Measurements from ENCODE around the gene EHBP1. TPM values are rescaled to one million over a fixed set of nuclear protein-coding genes. Genes with fewer than 3 reads are reported as not detected.
A peak's percentile ranks its signal among the peaks of the same experiment; 100 is the strongest.

Gene EHBP1
- total and polyA plus RNA-seq, 2 experiments from 2014 or later: 11.7 to 30.8 TPM

DNA sequence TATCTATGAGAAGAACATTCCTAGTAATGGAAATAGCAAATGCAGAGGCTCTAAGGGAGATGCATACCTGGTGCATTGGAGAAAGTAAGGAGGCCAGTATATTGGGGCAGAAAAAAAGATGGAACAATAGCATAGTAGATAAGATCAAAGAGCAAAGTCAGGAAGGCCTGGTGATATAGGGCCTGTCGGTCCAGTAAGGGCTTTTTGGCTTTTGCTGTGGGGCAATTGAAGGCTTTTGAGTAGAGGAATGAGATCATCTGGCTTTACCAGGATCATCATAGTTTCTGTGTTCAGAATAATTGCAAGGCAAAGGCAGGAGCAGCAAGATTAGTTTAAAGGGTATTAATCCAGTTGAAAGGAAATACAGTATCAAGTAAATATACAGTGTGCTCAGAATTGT lies 111.8 kb downstream of the EHBP1 start:
- Histone ChIP-seq H3K36me3 (no peaks in the 10 kb centered on the region), H3K4me1 (ENCODE audit: low read depth) (no peaks in the 10 kb centered on the region), H3K27ac (no peak overlapping the region), H3K9me3 (ENCODE audit: low read depth) (no peaks in the 10 kb centered on the region), H3K4me3 (no peak overlapping the region), H3K27me3 (no peaks in the 10 kb centered on the region)
- DNase-seq (ENCODE audit: low read depth in 1 of 2, low spot score in 1 of 2): no peak
- TF ChIP-seq, protein P1, sequence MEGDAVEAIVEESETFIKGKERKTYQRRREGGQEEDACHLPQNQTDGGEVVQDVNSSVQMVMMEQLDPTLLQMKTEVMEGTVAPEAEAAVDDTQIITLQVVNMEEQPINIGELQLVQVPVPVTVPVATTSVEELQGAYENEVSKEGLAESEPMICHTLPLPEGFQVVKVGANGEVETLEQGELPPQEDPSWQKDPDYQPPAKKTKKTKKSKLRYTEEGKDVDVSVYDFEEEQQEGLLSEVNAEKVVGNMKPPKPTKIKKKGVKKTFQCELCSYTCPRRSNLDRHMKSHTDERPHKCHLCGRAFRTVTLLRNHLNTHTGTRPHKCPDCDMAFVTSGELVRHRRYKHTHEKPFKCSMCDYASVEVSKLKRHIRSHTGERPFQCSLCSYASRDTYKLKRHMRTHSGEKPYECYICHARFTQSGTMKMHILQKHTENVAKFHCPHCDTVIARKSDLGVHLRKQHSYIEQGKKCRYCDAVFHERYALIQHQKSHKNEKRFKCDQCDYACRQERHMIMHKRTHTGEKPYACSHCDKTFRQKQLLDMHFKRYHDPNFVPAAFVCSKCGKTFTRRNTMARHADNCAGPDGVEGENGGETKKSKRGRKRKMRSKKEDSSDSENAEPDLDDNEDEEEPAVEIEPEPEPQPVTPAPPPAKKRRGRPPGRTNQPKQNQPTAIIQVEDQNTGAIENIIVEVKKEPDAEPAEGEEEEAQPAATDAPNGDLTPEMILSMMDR (IDR thresholded peaks at IDR 0.05; ENCODE audit: low read depth, low read length): no peak

DNA sequence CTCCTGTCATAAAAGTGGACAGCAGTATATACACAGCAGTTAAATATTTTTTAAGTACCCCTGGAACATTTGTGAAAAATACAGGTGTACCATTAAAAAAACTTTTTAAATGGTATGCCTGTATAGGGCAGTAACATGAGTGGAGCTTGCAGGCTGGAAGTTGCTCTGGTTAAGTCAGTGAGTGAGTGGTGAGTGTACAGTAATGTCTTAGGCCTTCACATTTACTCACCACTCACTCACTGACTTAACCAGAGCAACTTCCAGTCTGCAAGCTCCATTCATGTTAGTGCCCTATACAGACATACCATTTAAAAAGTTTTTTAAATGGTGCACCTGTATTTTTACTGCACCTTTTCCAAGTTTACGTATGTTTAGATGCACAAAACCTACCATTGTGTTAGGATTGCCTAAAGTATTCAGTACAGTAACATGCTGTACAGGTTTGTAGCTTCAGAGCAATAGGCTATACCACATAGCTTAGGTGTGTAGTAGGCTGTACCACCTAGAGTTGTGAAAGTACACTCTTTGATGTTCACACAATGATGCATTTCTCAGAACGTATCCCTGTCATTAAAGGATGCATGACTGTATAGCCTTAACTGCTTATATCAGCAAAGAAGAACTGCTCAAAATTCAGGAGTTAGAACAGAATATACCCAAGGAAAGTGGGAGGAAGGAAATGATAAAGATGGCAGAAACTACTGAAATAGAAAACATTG lies 112.6 kb downstream of the EHBP1 start:
- Histone ChIP-seq H3K36me3 (no peaks in the 10 kb centered on the region), H3K4me3 (no peak overlapping the region), H3K27ac (no peak overlapping the region), H3K27me3 (no peaks in the 10 kb centered on the region), H3K4me1 (ENCODE audit: low read depth) (no peaks in the 10 kb centered on the region), H3K9me3 (ENCODE audit: low read depth) (no peaks in the 10 kb centered on the region)
- TF ChIP-seq, protein P1 (IDR thresholded peaks at IDR 0.05; ENCODE audit: low read depth, low read length): no peak
- DNase-seq (ENCODE audit: low read depth in 1 of 2, low spot score in 1 of 2): no peak

DNA sequence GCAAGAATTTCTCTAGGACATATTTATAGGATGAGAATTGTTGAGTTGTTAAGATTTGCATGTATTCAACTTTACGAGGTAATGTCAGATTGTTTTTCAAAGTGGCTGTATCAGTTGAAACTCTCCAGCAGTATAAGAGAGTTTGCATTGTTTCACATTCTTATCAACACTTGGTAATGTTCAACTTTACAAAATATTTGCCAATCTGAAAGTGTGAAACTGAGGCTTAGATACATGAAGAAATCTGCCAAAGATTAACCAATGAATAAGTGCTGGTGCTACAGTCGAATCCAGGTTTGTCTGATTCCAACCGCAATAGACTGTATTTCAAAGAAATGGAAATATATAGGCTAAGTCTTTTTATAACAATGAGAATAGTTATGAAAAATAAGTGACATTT lies 117.0 kb downstream of the EHBP1 start:
- no peaks in the 10 kb centered on the region for H3K36me3 ChIP-seq
- H3K27me3 ChIP-seq: no peaks in the 10 kb centered on the region
- no peak overlapping the region for H3K27ac ChIP-seq
- no peak for DNase-seq (ENCODE audit: low read depth in 1 of 2, low spot score in 1 of 2)
- no peak overlapping the region for H3K4me3 ChIP-seq
- H3K9me3 ChIP-seq (ENCODE audit: low read depth): no peaks in the 10 kb centered on the region
- H3K4me1 ChIP-seq (ENCODE audit: low read depth): peaks cover 26% of the 10 kb centered on the region
- TF ChIP-seq, protein P1 (IDR thresholded peaks at IDR 0.05; ENCODE audit: low read depth, low read length): no peak

DNA sequence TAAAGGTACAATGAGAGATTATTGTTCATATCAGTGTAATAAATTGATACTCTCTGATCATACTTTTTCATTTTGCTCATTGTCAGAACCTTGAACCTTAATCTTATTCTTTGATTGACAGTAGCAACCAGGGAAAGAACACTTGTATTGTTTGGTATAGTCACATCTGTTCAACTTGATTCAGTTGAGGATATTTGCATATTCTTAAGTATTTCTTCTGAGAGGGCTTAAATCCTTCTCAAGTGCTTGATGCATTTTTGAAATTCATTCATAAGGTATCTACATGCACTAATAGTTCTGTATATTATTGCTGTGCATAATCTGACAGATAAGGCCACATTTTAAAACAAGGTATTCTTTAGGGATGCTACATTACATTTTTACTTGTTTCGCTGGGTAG lies 118.9 kb downstream of the EHBP1 start:
- Histone ChIP-seq H3K36me3 (no peaks in the 10 kb centered on the region), H3K27me3 (no peaks in the 10 kb centered on the region), H3K4me1 (ENCODE audit: low read depth) (peaks cover 26% of the 10 kb centered on the region), H3K4me3 (no peak overlapping the region), H3K27ac (no peak overlapping the region), H3K9me3 (ENCODE audit: low read depth) (no peaks in the 10 kb centered on the region)
- no peak for DNase-seq (ENCODE audit: low read depth in 1 of 2, low spot score in 1 of 2)
- TF ChIP-seq, protein P1 (IDR thresholded peaks at IDR 0.05; ENCODE audit: low read depth, low read length): no peak

DNA sequence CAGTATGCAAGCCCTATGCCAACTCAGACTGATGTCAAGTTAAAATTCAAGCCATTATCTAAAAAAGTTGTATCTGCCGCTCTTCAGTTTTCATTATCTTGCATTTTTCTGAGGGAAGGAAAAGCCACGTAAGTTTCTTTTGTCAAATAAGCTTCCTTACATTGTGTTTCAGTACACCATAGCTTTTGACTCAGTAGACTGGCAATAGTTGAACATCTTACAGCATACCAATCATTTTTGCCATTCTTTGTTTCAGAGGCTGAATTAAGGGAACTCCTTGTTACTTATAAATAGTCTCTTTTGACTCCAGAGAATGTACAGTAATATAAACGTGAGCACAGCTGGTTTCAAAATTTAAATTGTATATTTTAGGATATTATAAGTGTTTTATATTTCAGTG lies 120.6 kb downstream of the EHBP1 start:
- H3K4me3 ChIP-seq: no peak overlapping the region
- peak; percentile 39 to 81 for DNase-seq (ENCODE audit: low read depth in 1 of 2, low spot score in 1 of 2)
- peaks cover 26% of the 10 kb centered on the region for H3K4me1 ChIP-seq (ENCODE audit: low read depth)
- H3K27ac ChIP-seq: peak overlapping the region; percentile 80
- no peaks in the 10 kb centered on the region for H3K9me3 ChIP-seq (ENCODE audit: low read depth)
- H3K36me3 ChIP-seq: peaks cover 2% of the 10 kb centered on the region
- H3K27me3 ChIP-seq: no peaks in the 10 kb centered on the region
- TF ChIP-seq, protein P1 (IDR thresholded peaks at IDR 0.05; ENCODE audit: low read depth, low read length): no peak
